ENCODE results near the gene ADAT1. TPM values are rescaled to one million over a fixed set of nuclear protein-coding genes. Genes with fewer than 3 reads are reported as not detected.

The ADAT1 gene
- total RNA-seq, 1 experiment from 2014 or later: 90.4 TPM

DNA sequence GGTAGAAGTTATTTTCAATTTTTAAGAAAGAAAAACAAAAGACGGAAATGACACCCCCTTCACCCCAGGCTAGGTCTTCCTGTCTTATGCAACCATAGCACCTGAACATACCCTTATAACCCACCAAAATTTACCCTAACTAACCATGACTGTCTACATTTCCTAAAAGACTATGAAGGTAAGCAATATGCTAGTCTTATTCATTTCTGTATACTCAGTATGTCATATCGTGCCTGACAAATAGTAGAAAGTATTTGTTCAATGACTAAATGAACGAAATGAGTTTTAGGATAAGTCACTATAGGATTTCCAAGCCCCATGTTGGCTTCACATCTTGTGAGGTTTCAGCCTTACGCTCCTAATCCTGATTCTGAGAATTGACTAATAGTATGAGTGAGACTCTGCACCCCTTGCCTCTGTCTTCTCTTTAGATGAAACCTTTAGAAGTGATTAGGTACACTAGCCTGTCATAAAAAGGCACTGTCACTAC, 6.5 kb downstream of the ADAT1 start:
- intact Hi-C loops (cut with micrococcal nuclease; ENCODE audit: unreplicated experiment): loop anchor here (5.0 kb wide), 1 partner anchor 49 kb away; the partner anchor contains the start of gene GABARAPL2
- H3K36me3 Mint-ChIP-seq (ENCODE audit: insufficient read depth, unreplicated experiment): peaks cover 63% of the 10 kb centered on the region
- CTCF ChIA-PET: no interaction called here
- H3K27me3 Mint-ChIP-seq (ENCODE audit: unreplicated experiment): no peaks in the 10 kb centered on the region
- BruUV-seq (replicated peaks): no TSS peak
- TF ChIP-seq, protein P1, sequence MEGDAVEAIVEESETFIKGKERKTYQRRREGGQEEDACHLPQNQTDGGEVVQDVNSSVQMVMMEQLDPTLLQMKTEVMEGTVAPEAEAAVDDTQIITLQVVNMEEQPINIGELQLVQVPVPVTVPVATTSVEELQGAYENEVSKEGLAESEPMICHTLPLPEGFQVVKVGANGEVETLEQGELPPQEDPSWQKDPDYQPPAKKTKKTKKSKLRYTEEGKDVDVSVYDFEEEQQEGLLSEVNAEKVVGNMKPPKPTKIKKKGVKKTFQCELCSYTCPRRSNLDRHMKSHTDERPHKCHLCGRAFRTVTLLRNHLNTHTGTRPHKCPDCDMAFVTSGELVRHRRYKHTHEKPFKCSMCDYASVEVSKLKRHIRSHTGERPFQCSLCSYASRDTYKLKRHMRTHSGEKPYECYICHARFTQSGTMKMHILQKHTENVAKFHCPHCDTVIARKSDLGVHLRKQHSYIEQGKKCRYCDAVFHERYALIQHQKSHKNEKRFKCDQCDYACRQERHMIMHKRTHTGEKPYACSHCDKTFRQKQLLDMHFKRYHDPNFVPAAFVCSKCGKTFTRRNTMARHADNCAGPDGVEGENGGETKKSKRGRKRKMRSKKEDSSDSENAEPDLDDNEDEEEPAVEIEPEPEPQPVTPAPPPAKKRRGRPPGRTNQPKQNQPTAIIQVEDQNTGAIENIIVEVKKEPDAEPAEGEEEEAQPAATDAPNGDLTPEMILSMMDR (IDR thresholded peaks at IDR 0.05; ENCODE audit: unreplicated experiment): no peak
- H3K9me3 Mint-ChIP-seq (ENCODE audit: low read depth, unreplicated experiment): no peaks in the 10 kb centered on the region
- H3K4me3 Mint-ChIP-seq (ENCODE audit: low read depth, unreplicated experiment): no peak overlapping the region
- no peak for DNase-seq
- no peaks in the 10 kb centered on the region for H3K4me1 Mint-ChIP-seq (ENCODE audit: low read depth, unreplicated experiment)
- H3K27ac Mint-ChIP-seq (ENCODE audit: unreplicated experiment): no peak overlapping the region

DNA sequence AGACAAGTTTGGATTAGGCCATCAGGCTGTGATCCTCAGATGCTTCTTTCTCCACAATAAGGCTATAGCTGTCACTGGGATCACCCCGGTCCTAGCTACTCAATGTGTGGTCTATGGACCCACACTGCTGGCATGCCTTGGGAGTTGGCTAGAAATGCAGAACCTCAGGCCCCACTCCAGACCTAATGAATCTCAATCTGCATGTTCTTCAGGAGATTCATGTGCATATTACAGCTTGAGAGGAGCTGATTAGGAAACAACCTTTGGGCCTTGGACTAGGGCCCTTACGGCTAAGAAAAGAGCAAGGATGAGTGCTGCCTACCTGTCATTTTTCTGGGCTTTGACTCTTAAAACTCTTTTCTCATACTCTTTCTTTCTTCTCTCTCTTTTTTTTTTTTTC, 7.5 kb downstream of the ADAT1 start:
- peaks cover 58% of the 10 kb centered on the region for H3K36me3 Mint-ChIP-seq (ENCODE audit: insufficient read depth, unreplicated experiment)
- intact Hi-C loops (cut with micrococcal nuclease; ENCODE audit: unreplicated experiment): loop anchor here (5.0 kb wide), 1 partner anchor 48 kb away; the partner anchor contains the start of gene GABARAPL2
- DNase-seq: no peak
- TF ChIP-seq, protein P1 (IDR thresholded peaks at IDR 0.05; ENCODE audit: unreplicated experiment): no peak
- CTCF ChIA-PET: interaction anchor here (0.6 kb wide), 1 partner anchor 92 kb away, joined by 3 read pairs; no protein-coding TSS in a partner anchor
- H3K27ac Mint-ChIP-seq (ENCODE audit: unreplicated experiment): no peak overlapping the region
- H3K4me3 Mint-ChIP-seq (ENCODE audit: low read depth, unreplicated experiment): no peak overlapping the region
- H3K9me3 Mint-ChIP-seq (ENCODE audit: low read depth, unreplicated experiment): no peaks in the 10 kb centered on the region
- BruUV-seq (replicated peaks): no TSS peak
- H3K4me1 Mint-ChIP-seq (ENCODE audit: low read depth, unreplicated experiment): no peaks in the 10 kb centered on the region
- H3K27me3 Mint-ChIP-seq (ENCODE audit: unreplicated experiment): no peaks in the 10 kb centered on the region

DNA sequence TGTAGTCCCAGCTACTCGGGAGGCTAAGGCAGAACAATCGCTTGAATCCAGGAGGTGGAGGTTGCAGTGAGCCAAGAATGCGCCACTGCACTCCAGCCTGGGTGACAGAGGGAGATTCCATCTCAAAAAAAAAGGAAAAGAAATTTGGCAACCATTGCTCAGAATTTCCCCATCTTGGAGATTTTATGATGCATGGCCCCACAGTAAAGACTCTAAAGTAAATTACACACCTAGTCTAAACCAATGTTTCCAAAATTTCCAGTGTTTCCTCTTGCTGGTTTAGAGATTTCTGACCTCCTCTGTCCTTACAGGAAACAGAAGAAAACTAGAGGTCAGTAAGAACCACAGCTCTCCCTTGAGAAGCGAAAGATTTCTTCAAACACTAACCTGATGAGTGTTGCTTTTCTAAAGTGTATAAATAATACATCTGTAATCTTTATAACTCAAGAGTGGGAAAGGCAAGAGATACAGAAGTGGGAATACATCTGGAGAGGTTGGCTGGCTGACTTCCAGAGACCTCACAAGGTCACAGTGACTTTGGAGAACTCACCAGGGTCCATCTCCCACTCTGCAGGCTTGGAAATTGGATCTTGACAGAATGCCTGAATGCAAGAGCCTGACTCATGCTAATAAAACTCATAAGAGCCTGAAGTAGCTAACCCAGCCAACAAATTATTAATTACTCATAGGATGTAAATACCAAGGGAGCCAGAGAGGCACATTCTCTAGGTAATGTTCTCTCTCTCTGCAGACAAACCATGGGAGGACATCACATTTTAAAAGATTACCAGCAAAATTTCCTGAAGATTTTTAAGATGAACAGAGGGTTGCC, 8.8 kb downstream of the ADAT1 start:
- Mint-ChIP-seq H3K36me3 (ENCODE audit: insufficient read depth, unreplicated experiment) (peaks cover 48% of the 10 kb centered on the region), H3K4me3 (ENCODE audit: low read depth, unreplicated experiment) (no peak overlapping the region), H3K4me1 (ENCODE audit: low read depth, unreplicated experiment) (no peaks in the 10 kb centered on the region), H3K9me3 (ENCODE audit: low read depth, unreplicated experiment) (no peaks in the 10 kb centered on the region), H3K27me3 (ENCODE audit: unreplicated experiment) (no peaks in the 10 kb centered on the region), H3K27ac (ENCODE audit: unreplicated experiment) (no peak overlapping the region)
- TF ChIP-seq, protein P1 (IDR thresholded peaks at IDR 0.05; ENCODE audit: unreplicated experiment): no peak
- BruUV-seq (replicated peaks): no TSS peak
- no peak for DNase-seq
- intact Hi-C loops (cut with micrococcal nuclease; ENCODE audit: unreplicated experiment): no loop called here
- CTCF ChIA-PET: interaction anchor here (0.6 kb wide), 1 partner anchor 31 kb away, joined by 3 read pairs; no protein-coding TSS in a partner anchor

DNA sequence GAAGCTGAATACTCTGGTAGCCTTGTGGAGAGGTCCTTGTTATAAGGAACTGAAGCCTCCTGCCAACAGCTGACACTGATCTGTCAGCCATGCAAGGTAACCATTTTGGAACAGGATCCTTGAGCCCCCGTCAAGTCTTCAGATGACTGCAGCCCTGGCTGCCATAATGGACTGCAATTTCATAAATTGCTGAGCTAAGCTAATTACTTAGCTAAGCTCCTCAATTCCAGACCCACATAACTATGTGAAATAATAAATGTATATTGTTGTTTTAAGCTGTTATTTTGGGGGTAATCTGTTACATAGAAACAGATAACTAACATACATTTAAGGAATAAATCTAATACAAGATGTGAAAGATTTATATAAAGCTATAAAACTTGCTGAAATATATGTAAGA, 16.6 kb downstream of the ADAT1 start:
- Mint-ChIP-seq H3K36me3 (ENCODE audit: insufficient read depth, unreplicated experiment) (peaks cover 28% of the 10 kb centered on the region), H3K27ac (ENCODE audit: unreplicated experiment) (no peak overlapping the region), H3K4me3 (ENCODE audit: low read depth, unreplicated experiment) (no peak overlapping the region), H3K27me3 (ENCODE audit: unreplicated experiment) (no peaks in the 10 kb centered on the region), H3K4me1 (ENCODE audit: low read depth, unreplicated experiment) (no peaks in the 10 kb centered on the region), H3K9me3 (ENCODE audit: low read depth, unreplicated experiment) (peaks cover 7% of the 10 kb centered on the region)
- intact Hi-C loops (cut with micrococcal nuclease; ENCODE audit: unreplicated experiment): no loop called here
- DNase-seq: no peak
- TF ChIP-seq, protein P1 (IDR thresholded peaks at IDR 0.05; ENCODE audit: unreplicated experiment): no peak
- CTCF ChIA-PET: no interaction called here
- BruUV-seq (replicated peaks): no TSS peak

Measured in Calu3 (cell line).